Activated naive CD8-positive, alpha-beta T cell treated with anti-CD3 and anti-CD28 coated beads, Interleukin-2, amount 50 U/mL, for 16 hours (primary cell): ENCODE measurements around the gene FBXL17.

Source experiments
- DNase-seq: peaks from one replicate; pipeline ENCODE4 v3.0.0-alpha.2; 2020; ENCODE audit warnings: low read depth, low spot score

FBXL17 gene

DNA sequence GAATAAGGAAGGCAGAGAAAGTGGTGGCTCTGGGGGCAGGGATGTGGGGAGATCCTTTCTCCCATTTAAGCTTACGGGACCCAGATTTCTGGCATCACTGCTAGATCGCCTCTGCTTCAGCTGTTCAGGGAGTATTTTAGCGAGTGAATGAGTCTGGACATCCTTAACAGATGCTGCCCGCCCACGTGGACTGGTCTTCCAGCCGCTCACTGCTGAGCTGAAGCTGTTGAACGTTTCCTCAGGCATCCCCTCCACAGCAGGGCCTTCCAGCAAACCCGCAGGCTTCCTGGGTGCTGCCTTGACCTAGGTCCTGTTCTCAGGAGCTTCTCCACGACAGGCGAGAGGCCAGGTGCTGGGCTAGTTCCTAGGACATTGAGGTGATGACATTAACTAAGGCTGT lies 566.8 kb downstream of the FBXL17 start:
- DNase-seq = no peak

DNA sequence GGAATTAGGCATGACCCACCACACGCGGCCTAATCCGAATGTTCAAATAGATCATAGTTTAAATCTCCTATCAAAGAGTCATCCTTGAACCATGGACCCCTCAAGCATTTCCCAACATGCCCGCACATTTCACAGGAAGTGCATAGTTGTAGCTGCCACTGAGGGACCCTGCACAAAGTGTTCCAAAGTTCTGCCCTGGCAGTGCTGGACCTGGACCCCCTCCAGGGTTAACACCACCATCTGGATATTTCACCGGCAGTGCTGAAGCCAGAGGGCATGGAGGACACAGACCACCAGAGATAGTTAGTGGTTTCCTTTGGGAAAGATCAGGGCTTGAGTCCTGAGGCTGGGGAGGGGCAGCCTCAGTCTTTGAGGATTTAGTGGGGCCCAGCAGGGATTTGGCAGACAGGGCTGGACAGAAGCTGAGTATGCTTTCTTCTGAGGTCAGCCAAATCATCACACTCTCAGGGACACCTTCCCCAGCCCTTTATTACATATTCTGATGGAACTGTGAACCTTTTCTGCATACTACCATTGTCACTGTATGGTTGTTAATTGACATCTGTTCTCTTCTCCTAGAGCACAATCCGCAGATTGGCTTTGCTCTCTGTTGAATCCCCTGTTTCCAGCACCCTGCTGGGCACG lies 567.6 kb downstream of the FBXL17 start:
- DNase-seq = no peak

DNA sequence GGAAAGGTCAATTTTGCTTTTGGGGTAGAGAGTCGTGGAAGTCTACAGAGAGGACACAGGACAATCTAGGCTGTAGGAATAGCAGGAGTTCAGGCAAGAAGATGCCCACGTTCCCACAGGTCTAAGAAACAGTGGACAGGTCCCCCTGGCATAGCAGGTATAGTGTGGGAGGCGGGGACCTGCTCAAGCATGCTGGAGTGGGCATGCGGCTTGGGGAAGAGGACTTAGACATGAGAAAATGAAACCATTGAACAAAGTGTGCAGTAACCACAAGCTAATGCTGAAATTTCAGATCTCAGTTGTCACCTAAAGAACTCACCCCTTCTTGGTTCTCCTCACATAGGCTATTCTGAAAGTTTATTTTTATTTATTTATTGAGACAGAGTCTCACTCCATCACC lies 568.3 kb downstream of the FBXL17 start:
- DNase-seq = no peak

DNA sequence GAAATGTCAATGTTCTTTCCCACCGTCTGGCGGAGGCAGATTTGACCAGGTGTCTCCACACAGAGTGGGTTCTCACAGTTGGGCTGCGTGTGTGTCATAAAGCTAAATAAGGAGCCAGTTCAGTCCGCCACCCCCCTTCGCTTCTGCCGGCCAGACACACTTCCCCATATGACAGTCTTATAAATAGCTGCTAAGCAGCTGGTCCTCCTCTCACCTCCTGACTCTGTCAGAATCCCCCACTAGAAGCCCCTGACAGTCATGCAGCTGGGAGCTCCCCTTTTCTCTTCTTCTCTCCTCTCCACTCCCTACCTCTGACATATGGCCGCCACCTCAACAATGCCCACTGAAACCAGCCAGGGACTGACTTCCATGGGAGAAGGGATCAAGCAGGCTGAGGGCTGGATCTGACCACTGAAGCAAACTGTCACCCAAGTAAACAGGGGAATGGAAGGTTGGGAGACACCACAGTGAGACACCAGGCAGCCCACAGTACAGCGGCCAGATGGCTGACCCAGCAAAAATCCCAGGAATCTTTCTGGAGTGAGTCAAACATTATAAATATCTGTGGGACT lies 569.2 kb downstream of the FBXL17 start:
- DNase-seq = no peak

DNA sequence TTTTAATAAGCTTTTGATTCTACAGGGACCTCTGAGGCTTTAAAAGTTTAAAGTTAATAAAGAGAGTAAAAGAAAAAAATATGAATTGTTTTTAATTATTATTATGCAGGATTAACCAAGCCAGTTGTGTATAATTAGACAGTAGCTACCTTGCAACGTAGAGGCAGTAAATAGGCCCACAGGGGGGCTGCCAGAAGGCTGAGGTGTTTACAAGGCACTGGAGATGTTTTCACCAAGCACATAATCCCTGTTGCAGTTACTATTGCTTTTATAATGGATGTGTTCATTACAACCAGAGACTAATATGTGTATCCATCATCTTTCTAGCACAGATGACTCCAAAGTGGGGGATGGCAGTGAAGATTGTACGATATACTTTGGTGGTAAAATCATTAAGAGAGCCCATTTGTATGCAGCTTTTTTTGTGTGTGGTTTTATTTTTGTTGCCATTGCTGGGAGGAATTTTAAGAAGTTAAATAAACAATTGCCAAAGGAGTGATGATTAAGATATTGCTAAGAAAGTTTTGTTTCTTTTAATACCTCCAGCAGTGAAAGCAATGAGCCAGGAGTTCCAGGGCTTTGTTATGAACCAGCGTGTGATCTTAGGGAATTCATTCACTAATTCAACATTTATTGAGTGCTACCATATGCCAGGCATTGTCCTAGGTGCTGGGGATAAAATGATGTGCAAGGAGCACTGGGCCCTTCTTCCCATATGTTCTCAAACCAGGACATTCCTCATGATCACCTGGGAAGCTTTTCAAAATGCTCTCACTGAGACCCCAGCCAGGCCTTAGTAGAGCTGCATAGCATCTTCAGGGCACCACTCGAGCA lies 572.5 kb downstream of the FBXL17 start:
- DNase-seq = no peak
